GM06990 (cell line): ENCODE measurements around the gene SPG11.
A peak's percentile ranks its signal among the peaks of the same experiment; 100 is the strongest.
"Not testable (repeated sequence)": the region's sequence is repeated elsewhere in the genome, so short reads cannot be mapped to it uniquely, and the experiment has no call there.

Source experiments
- DNase-seq: peaks from one replicate; pipeline ENCODE4 v3.0.0-alpha.2; 2011; ENCODE audit not compliant: insufficient read length; ENCODE audit errors: extremely low read depth
- H3K27me3 ChIP-seq: replicated peaks from 2 replicates; pipeline ENCODE4 v1.6.0; 2011; ENCODE audit warnings: low read length; ENCODE audit not compliant: control insufficient read depth, insufficient read depth
- H3K36me3 ChIP-seq: 2 replicates; pipeline ENCODE4 v1.5.1; 2011; ENCODE audit warnings: low read length; ENCODE audit not compliant: control insufficient read depth, insufficient read depth
- H3K4me3 ChIP-seq: replicated peaks from 2 replicates; pipeline ENCODE4 v1.5.1; 2011; ENCODE audit warnings: low read depth, mild to moderate bottlenecking, control low read depth, low read length
- CTCF ChIP-seq: IDR thresholded peaks from 2 replicates; pipeline ENCODE4 v1.5.1; 2011; ENCODE audit warnings: low read length, control low read depth, mild to moderate bottlenecking, inconsistent platforms; ENCODE audit not compliant: insufficient read depth, poor library complexity, severe bottlenecking

SPG11 gene

GRCh38 chr15:44545913-44546802 lies 117.3 kb downstream of the SPG11 start:
- Histone ChIP-seq H3K27me3 (no peaks in the 10 kb centered on the region), H3K36me3 (no peaks in the 10 kb centered on the region; the same call in 1 of the 2 replicates), H3K4me3 (peak overlapping the region; percentile 37)
- DNase-seq = peak; percentile 49
- peak; percentile 35 for TF ChIP-seq CTCF

GRCh38 chr15:44544745-44545144 lies 118.7 kb downstream of the SPG11 start:
- not testable (repeated sequence) for DNase-seq, H3K36me3 ChIP-seq, H3K27me3 ChIP-seq, H3K4me3 ChIP-seq

- Histone ChIP-seq H3K36me3 (no peaks in the 10 kb centered on the region; the same call in none of the 2 replicates), H3K27me3 (no peaks in the 10 kb centered on the region), H3K4me3 (no peak overlapping the region)
- no peak for DNase-seq
- TF ChIP-seq CTCF = no peak
These were observed 120.9 kb downstream of the SPG11 start for GRCh38 chr15:44542596-44542995.

GRCh38 chr15:44541282-44541958 lies 122.0 kb downstream of the SPG11 start:
- H3K36me3 ChIP-seq = no peaks in the 10 kb centered on the region; the same call in none of the 2 replicates
- TF ChIP-seq CTCF = no peak
- no peak for DNase-seq
- no peak overlapping the region for H3K4me3 ChIP-seq
- no peaks in the 10 kb centered on the region for H3K27me3 ChIP-seq

- peak overlapping the region; percentile 77 for H3K4me3 ChIP-seq
- no peak for DNase-seq
- no peaks in the 10 kb centered on the region; the same call in 1 of the 2 replicates for H3K36me3 ChIP-seq
- TF ChIP-seq CTCF = no peak
- no peaks in the 10 kb centered on the region for H3K27me3 ChIP-seq
These were observed 125.7 kb downstream of the SPG11 start for GRCh38 chr15:44537735-44538240.
